Loucy (cell line): ENCODE results near the gene UBE3C.

ENCODE experiments used
- H2AFZ ChIP-seq: fragments of 200-600 bp; sonication (generic); 2 replicates; pipeline ENCODE4 v1.6.0; 2016; ENCODE audit warnings: antibody characterized with exemption, mild to moderate bottlenecking, low read length, moderate library complexity
- H3F3A ChIP-seq: fragments of 200-600 bp; 2 replicates; pipeline ENCODE4 v1.6.0; 2016; ENCODE audit warnings: antibody characterized with exemption, low read depth, mild to moderate bottlenecking
- H3K27me3 ChIP-seq: fragments of 200-600 bp; sonication (generic); 2 replicates; pipeline ENCODE4 v1.6.1; 2014; ENCODE audit warnings: low read length, mild to moderate bottlenecking; ENCODE audit not compliant: insufficient read depth, poor library complexity, severe bottlenecking
- H3K36me3 ChIP-seq: fragments of 200-600 bp; sonication (generic); 2 replicates; pipeline ENCODE4 v1.6.1; 2016; ENCODE audit warnings: low read length; ENCODE audit not compliant: insufficient read depth
- H3K4me1 ChIP-seq: fragments of 200-600 bp; sonication (generic); 2 replicates; pipeline ENCODE4 v1.5.1; 2014; ENCODE audit warnings: low read length, mild to moderate bottlenecking; ENCODE audit not compliant: insufficient read depth, poor library complexity, severe bottlenecking
- H3K4me2 ChIP-seq: fragments of 200-600 bp; sonication (generic); 2 replicates; pipeline ENCODE4 v1.6.0; 2014; ENCODE audit warnings: antibody characterized with exemption, low read length, low read depth, mild to moderate bottlenecking; ENCODE audit not compliant: poor library complexity, severe bottlenecking
- H3K4me3 ChIP-seq: fragments of 200-600 bp; sonication (generic); 2 replicates; pipeline ENCODE4 v1.5.1; 2014; ENCODE audit warnings: low read length, mild to moderate bottlenecking, mixed read lengths; ENCODE audit not compliant: poor library complexity, severe bottlenecking
- H3K79me2 ChIP-seq: fragments of 200-600 bp; sonication (generic); 2 replicates; pipeline ENCODE4 v1.6.1; 2014; ENCODE audit warnings: low read length; ENCODE audit not compliant: insufficient read depth
- H3K9ac ChIP-seq: fragments of 200-600 bp; sonication (generic); 2 replicates; pipeline ENCODE4 v1.6.0; 2014; ENCODE audit warnings: mild to moderate bottlenecking, low read depth, low read length, moderate library complexity; ENCODE audit not compliant: poor library complexity, severe bottlenecking
- H3K9me2 ChIP-seq: fragments of 200-600 bp; sonication (generic); replicated peaks from 2 replicates; pipeline ENCODE4 v1.6.1; 2016; ENCODE audit warnings: low read depth, low read length, mixed read lengths
- H3K9me3 ChIP-seq: fragments of 200-600 bp; sonication (generic); 2 replicates; pipeline ENCODE4 v1.6.1; 2014; ENCODE audit warnings: mild to moderate bottlenecking, antibody characterized with exemption, low read length, low read depth; ENCODE audit not compliant: insufficient read depth
- H4K20me1 ChIP-seq: fragments of 200-600 bp; sonication (generic); 2 replicates; pipeline ENCODE4 v1.6.0; 2014; ENCODE audit warnings: antibody characterized with exemption, low read length, mild to moderate bottlenecking; ENCODE audit not compliant: insufficient read depth, poor library complexity, severe bottlenecking
- EZH2phosphoT487 ChIP-seq: fragments of 200-600 bp; IDR thresholded peaks from 2 replicates; pipeline ENCODE4 v1.6.1; 2018; ENCODE audit warnings: antibody characterized with exemption, mild to moderate bottlenecking, moderate library complexity, borderline replicate concordance
- TF ChIP-seq, protein P1 (sequence below): fragments of 200-600 bp; sonication (generic); conservative IDR thresholded peaks from 2 replicates; pipeline ENCODE4 v1.5.1; 2014; ENCODE audit warnings: mild to moderate bottlenecking, antibody characterized with exemption, low read length

The UBE3C gene

GRCh38 chr7:157151626-157152339 is 13.1 kb downstream of the UBE3C start:
- H3K9ac ChIP-seq: no peak overlapping the region
- TF ChIP-seq, protein P1, sequence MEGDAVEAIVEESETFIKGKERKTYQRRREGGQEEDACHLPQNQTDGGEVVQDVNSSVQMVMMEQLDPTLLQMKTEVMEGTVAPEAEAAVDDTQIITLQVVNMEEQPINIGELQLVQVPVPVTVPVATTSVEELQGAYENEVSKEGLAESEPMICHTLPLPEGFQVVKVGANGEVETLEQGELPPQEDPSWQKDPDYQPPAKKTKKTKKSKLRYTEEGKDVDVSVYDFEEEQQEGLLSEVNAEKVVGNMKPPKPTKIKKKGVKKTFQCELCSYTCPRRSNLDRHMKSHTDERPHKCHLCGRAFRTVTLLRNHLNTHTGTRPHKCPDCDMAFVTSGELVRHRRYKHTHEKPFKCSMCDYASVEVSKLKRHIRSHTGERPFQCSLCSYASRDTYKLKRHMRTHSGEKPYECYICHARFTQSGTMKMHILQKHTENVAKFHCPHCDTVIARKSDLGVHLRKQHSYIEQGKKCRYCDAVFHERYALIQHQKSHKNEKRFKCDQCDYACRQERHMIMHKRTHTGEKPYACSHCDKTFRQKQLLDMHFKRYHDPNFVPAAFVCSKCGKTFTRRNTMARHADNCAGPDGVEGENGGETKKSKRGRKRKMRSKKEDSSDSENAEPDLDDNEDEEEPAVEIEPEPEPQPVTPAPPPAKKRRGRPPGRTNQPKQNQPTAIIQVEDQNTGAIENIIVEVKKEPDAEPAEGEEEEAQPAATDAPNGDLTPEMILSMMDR: no peak
- TF ChIP-seq EZH2phosphoT487: no peak
- H3K4me3 ChIP-seq: no peak overlapping the region
- peaks cover 100% of the 10 kb centered on the region for H3K79me2 ChIP-seq
- no peaks in the 10 kb centered on the region for H3K9me3 ChIP-seq
- H4K20me1 ChIP-seq: peaks cover 95% of the 10 kb centered on the region
- no peaks in the 10 kb centered on the region for H3K36me3 ChIP-seq
- no peaks in the 10 kb centered on the region for H3K9me2 ChIP-seq
- no peaks in the 10 kb centered on the region for H3K27me3 ChIP-seq
- H2AFZ ChIP-seq: no peak overlapping the region
- peaks cover 35% of the 10 kb centered on the region for H3K4me1 ChIP-seq
- H3K4me2 ChIP-seq: no peak overlapping the region
- no peaks in the 10 kb centered on the region for H3F3A ChIP-seq

DNA sequence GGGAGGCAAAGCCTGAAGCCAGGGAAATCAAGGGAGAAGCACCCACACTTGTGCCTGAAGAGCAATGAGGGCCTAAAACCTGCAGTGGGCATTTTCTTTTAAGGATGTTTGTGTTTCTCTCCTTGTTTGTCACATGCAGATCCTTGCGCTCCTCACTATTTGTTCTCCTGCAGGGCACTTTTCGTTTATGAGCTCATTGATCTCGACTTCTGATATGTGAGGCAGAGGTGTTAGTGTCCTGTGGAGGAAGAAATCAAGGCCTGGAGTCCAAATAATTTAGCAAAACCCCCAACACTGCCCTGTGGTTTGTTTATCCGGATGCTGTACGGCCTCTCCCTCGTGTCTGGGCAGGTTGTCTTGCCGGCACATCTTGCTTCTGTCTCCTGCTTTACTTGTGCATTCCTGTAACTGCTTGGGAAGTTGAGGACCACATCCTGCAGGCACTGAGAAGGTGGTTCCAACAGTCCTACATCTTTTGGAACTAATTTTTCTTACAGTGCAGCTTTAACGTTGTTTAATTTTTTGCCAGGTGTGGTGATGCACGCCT is 13.7 kb downstream of the UBE3C start:
- Histone ChIP-seq H3K9ac (no peak overlapping the region), H3K4me1 (peaks cover 29% of the 10 kb centered on the region), H3F3A (no peaks in the 10 kb centered on the region), H3K36me3 (no peaks in the 10 kb centered on the region), H3K27me3 (no peaks in the 10 kb centered on the region), H3K4me2 (no peak overlapping the region), H3K9me2 (no peaks in the 10 kb centered on the region), H3K79me2 (peaks cover 100% of the 10 kb centered on the region), H3K4me3 (no peak overlapping the region), H3K9me3 (no peaks in the 10 kb centered on the region), H4K20me1 (peaks cover 95% of the 10 kb centered on the region), H2AFZ (no peak overlapping the region)
- TF ChIP-seq EZH2phosphoT487: no peak
- TF ChIP-seq, protein P1: no peak

DNA sequence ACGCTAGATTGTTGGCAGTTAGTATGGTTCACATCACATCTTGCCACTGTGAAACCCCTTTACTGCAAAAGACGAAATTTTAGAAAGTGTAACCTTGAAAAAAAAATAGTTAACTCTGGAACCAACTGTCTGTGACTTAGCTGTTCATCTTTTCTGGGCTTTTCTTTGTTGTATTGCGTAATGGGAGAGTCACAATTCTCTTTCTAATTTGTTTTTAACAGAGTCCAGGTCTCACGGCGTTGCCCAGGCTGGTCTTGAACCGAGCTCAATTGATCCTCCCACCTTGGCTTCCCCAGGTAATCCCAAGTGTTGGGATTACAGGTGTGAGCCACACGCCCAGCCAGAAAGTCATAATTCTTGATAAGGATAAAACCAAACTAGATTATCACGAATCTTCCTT is 14.5 kb downstream of the UBE3C start:
- no peaks in the 10 kb centered on the region for H3F3A ChIP-seq
- H4K20me1 ChIP-seq: peaks cover 92% of the 10 kb centered on the region
- no peaks in the 10 kb centered on the region for H3K36me3 ChIP-seq
- H3K4me2 ChIP-seq: no peak overlapping the region
- peaks cover 23% of the 10 kb centered on the region for H3K4me1 ChIP-seq
- H3K9me2 ChIP-seq: no peaks in the 10 kb centered on the region
- peaks cover 99% of the 10 kb centered on the region for H3K79me2 ChIP-seq
- no peak overlapping the region for H2AFZ ChIP-seq
- no peak for TF ChIP-seq EZH2phosphoT487
- TF ChIP-seq, protein P1: no peak
- no peak overlapping the region for H3K4me3 ChIP-seq
- no peak overlapping the region for H3K9ac ChIP-seq
- no peaks in the 10 kb centered on the region for H3K9me3 ChIP-seq
- H3K27me3 ChIP-seq: no peaks in the 10 kb centered on the region
